H9 (cell line): ENCODE results near the gene GGA2. TPM values are rescaled to one million over a fixed set of nuclear protein-coding genes. Genes with fewer than 3 reads are reported as not detected.

ENCODE experiments used
- DNase-seq: peaks from one replicate; pipeline ENCODE4 v3.0.0-alpha.2; 2017
- H2AFZ ChIP-seq: one replicate; pipeline ENCODE4 v1.6.1; 2013; ENCODE audit warnings: mild to moderate bottlenecking, low read length, control low read depth, moderate library complexity
- H2AK5ac ChIP-seq: 2 replicates; pipeline ENCODE4 v1.6.1; 2013; ENCODE audit warnings: low read length, control low read depth, mixed read lengths; ENCODE audit not compliant: insufficient read length
- H2BK120ac ChIP-seq: one replicate; pipeline ENCODE4 v1.6.1; 2013; ENCODE audit warnings: low read depth, mild to moderate bottlenecking, low read length, control low read depth, inconsistent platforms; ENCODE audit not compliant: poor library complexity, severe bottlenecking
- H2BK12ac ChIP-seq: 2 replicates; pipeline ENCODE4 v1.6.1; 2013; ENCODE audit warnings: low read length, control low read depth, mixed read lengths, low read depth; ENCODE audit not compliant: insufficient read length
- H2BK15ac ChIP-seq: 2 replicates; pipeline ENCODE4 v1.6.1; 2013; ENCODE audit warnings: low read depth, low read length, control low read depth
- H2BK20ac ChIP-seq: one replicate; pipeline ENCODE4 v1.6.1; 2013; ENCODE audit warnings: low read depth, mild to moderate bottlenecking, low read length, control low read depth, inconsistent platforms; ENCODE audit not compliant: poor library complexity, severe bottlenecking
- H2BK5ac ChIP-seq: 2 replicates; pipeline ENCODE4 v1.6.1; 2013; ENCODE audit warnings: low read length, control low read depth, mixed read lengths; ENCODE audit not compliant: insufficient read length
- H3K14ac ChIP-seq: 2 replicates; pipeline ENCODE4 v1.6.1; 2013; ENCODE audit warnings: low read length, control low read depth; ENCODE audit not compliant: insufficient read depth
- H3K18ac ChIP-seq: 2 replicates; pipeline ENCODE4 v1.6.1; 2013; ENCODE audit warnings: low read depth, mild to moderate bottlenecking, mixed read lengths, low read length, control low read depth; ENCODE audit not compliant: insufficient read length
- H3K23ac ChIP-seq: 2 replicates; pipeline ENCODE4 v1.6.1; 2013; ENCODE audit warnings: low read length, control low read depth, mixed read lengths, low read depth; ENCODE audit not compliant: insufficient read length
- H3K23me2 ChIP-seq: 2 replicates; pipeline ENCODE4 v1.6.1; 2013; ENCODE audit warnings: low read depth, mild to moderate bottlenecking, mixed read lengths, low read length, control low read depth; ENCODE audit not compliant: insufficient read length, poor library complexity, severe bottlenecking
- H3K27ac ChIP-seq: 2 replicates; pipeline ENCODE4 v1.5.1; 2013; ENCODE audit warnings: low read length, control low read depth, mixed read lengths, low read depth; ENCODE audit not compliant: insufficient read length
- H3K27me3 ChIP-seq: 2 replicates; pipeline ENCODE4 v1.6.1; 2013; ENCODE audit warnings: low read length, control low read depth, inconsistent platforms; ENCODE audit not compliant: insufficient read depth
- H3K4ac ChIP-seq: 2 replicates; pipeline ENCODE4 v1.6.1; 2013; ENCODE audit warnings: low read depth, mild to moderate bottlenecking, control low read depth, inconsistent platforms, low read length, moderate library complexity
- H3K4me1 ChIP-seq: 2 replicates; pipeline ENCODE4 v1.6.1; 2013; ENCODE audit warnings: low read length, control low read depth, inconsistent platforms; ENCODE audit not compliant: insufficient read depth
- H3K4me2 ChIP-seq: 2 replicates; pipeline ENCODE4 v1.6.1; 2013; ENCODE audit warnings: low read length, control low read depth, mixed read lengths; ENCODE audit not compliant: insufficient read length, insufficient read depth
- H3K56ac ChIP-seq: 2 replicates; pipeline ENCODE4 v1.6.1; 2013; ENCODE audit warnings: low read depth, mild to moderate bottlenecking, mixed read lengths, low read length, control low read depth; ENCODE audit not compliant: insufficient read length
- H3K79me1 ChIP-seq: 2 replicates; pipeline ENCODE4 v1.6.1; 2013; ENCODE audit warnings: low read depth, mild to moderate bottlenecking, moderate library complexity, low read length, control low read depth, inconsistent platforms; ENCODE audit not compliant: insufficient read depth, poor library complexity, severe bottlenecking
- H3K79me2 ChIP-seq: 2 replicates; pipeline ENCODE4 v1.6.1; 2013; ENCODE audit warnings: low read length, control low read depth, inconsistent platforms; ENCODE audit not compliant: insufficient read depth
- H3K9ac ChIP-seq: 2 replicates; pipeline ENCODE4 v1.6.1; 2013; ENCODE audit warnings: low read length, control low read depth, mixed read lengths; ENCODE audit not compliant: insufficient read length; ENCODE audit errors: extremely low read depth
- H3K9me3 ChIP-seq: one replicate; pipeline ENCODE4 v1.6.1; 2013; ENCODE audit warnings: low read depth, low read length, inconsistent platforms; ENCODE audit not compliant: control insufficient read depth
- H3T11ph ChIP-seq: one replicate; pipeline ENCODE4 v1.6.1; 2013; ENCODE audit warnings: mild to moderate bottlenecking, low read length, control low read depth, inconsistent platforms
- H4K20me1 ChIP-seq: one replicate; pipeline ENCODE4 v1.6.1; 2013; ENCODE audit not compliant: control insufficient read depth, insufficient read length, insufficient read depth
- H4K5ac ChIP-seq: 2 replicates; pipeline ENCODE4 v1.6.1; 2013; ENCODE audit warnings: low read depth, mild to moderate bottlenecking, mixed read lengths, low read length, control low read depth; ENCODE audit not compliant: insufficient read length
- H4K8ac ChIP-seq: replicated peaks from 2 replicates; pipeline ENCODE4 v1.6.1; 2013; ENCODE audit warnings: low read length, control low read depth, mixed read lengths, low read depth; ENCODE audit not compliant: insufficient read length
- H4K91ac ChIP-seq: 2 replicates; pipeline ENCODE4 v1.6.1; 2013; ENCODE audit warnings: low read depth, mild to moderate bottlenecking, moderate library complexity, mixed read lengths, low read length, control low read depth; ENCODE audit not compliant: insufficient read length
- H3K27ac Mint-ChIP-seq, 3 experiments: 2 replicates in 2 of 3; 3 replicates in 1 of 3; pipeline ENCODE4 v1.8.0; 2020 to 2021; ENCODE audit warnings: mixed read lengths in 3 of 3, mild to moderate bottlenecking in 1 of 3, moderate library complexity in 1 of 3
- H3K27me3 Mint-ChIP-seq: 2 replicates; pipeline ENCODE4 v1.8.0; 2021; ENCODE audit warnings: low read depth, mild to moderate bottlenecking, moderate library complexity, mixed read lengths
- H3K36me3 Mint-ChIP-seq, 3 experiments: 2 replicates in 2 of 3; 3 replicates in 1 of 3; pipeline ENCODE4 v1.8.0; 2020 to 2021; ENCODE audit warnings: low read depth in 3 of 3, mixed read lengths in 3 of 3; ENCODE audit not compliant: insufficient read depth in 1 of 3
- H3K4me1 Mint-ChIP-seq, 2 experiments: 2 replicates each; pipeline ENCODE4 v1.8.0; 2020; ENCODE audit warnings: mixed read lengths in 2 of 2
- H3K4me3 Mint-ChIP-seq, 2 experiments: 2 replicates in 1 of 2; 3 replicates in 1 of 2; pipeline ENCODE4 v1.8.0; 2020 to 2021; ENCODE audit warnings: mild to moderate bottlenecking in 2 of 2, mixed read lengths in 2 of 2, moderate library complexity in 1 of 2
- H3K9me3 Mint-ChIP-seq, 2 experiments: 2 replicates in 1 of 2; 3 replicates in 1 of 2; pipeline ENCODE4 v1.8.0; 2020; ENCODE audit warnings: mild to moderate bottlenecking in 2 of 2, mixed read lengths in 2 of 2, moderate library complexity in 1 of 2
- CTCF ChIP-seq: fragments of 200-600 bp; sonication (generic); conservative IDR thresholded peaks from 3 replicates; pipeline ENCODE4 v1.8.0; 2021; ENCODE audit warnings: antibody characterized with exemption, mild to moderate bottlenecking
- WGBS: extraction: QIAGEN DNeasy Blood & Tissue Kit; methylation state at CpG from one replicate; pipeline ENCODE4 v1.1.7; 2013; ENCODE audit warnings: missing lambda C conversion rate, low lambda C conversion rate, mixed read lengths; ENCODE audit not compliant: insufficient read length; ENCODE audit errors: extremely low coverage; 5-methylcytosine and 5-hydroxymethylcytosine counted together
- total RNA-seq: library from RNA; stranded (reverse); gene quantifications from 2 replicates; pipeline ENCODE4 v1.2.1, GENCODE V29; 2021

GGA2 gene
- total RNA-seq, 1 experiment from 2014 or later = 143 TPM

DNA sequence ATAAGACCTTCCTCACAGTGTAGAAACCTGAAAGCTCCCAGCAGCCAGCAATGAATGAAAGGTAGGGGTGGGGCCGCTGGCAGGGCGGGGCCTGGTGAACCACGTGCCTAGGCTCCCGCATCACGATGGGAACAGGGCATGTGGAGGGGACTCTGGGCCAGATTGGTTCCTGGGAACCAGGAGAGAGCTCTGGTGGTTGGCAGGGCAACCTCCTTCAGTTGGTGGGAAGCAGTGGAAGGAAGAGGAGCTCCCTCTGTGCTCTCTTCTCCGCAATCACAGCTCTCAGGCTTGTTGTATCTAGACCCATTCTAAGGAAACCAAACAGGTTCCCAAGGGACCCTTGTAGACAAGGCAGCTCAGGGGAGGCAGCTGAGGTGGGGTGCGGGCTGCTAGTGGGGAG, 10.5 kb downstream of the GGA2 start:
- H3K23me2 ChIP-seq = no peaks in the 10 kb centered on the region
- no peak overlapping the region for H2BK5ac ChIP-seq
- H3T11ph ChIP-seq = no peak overlapping the region
- H3K4ac ChIP-seq = no peak overlapping the region
- peaks cover 17% of the 10 kb centered on the region; the same call in 1 of the 2 replicates for H3K79me2 ChIP-seq
- H4K20me1 ChIP-seq = no peaks in the 10 kb centered on the region
- H3K4me2 ChIP-seq = no peak overlapping the region
- WGBS = no CpG with 5 or more reads among the region's 7 CpGs
- no peak overlapping the region for H3K14ac ChIP-seq
- H3K23ac ChIP-seq = no peak overlapping the region
- H3K27ac ChIP-seq = no peak overlapping the region
- peak; percentile 73 for DNase-seq
- H3K18ac ChIP-seq = no peak overlapping the region
- H3K9me3 ChIP-seq = no peaks in the 10 kb centered on the region
- no peaks in the 10 kb centered on the region for H3K9me3 Mint-ChIP-seq
- no peaks in the 10 kb centered on the region for H3K27me3 ChIP-seq
- H2AFZ ChIP-seq = no peak overlapping the region
- H3K4me1 Mint-ChIP-seq = peaks cover 41 to 47% of the 10 kb centered on the region in 2 experiments
- no peak overlapping the region for H2AK5ac ChIP-seq
- H3K4me3 Mint-ChIP-seq = no peak overlapping the region
- no peak overlapping the region for H4K8ac ChIP-seq
- no peak overlapping the region for H3K9ac ChIP-seq
- no peak overlapping the region for H2BK20ac ChIP-seq
- no peak overlapping the region for H2BK12ac ChIP-seq
- H4K5ac ChIP-seq = no peak overlapping the region
- no peak overlapping the region for H4K91ac ChIP-seq
- H3K36me3 Mint-ChIP-seq = peaks cover 8 to 43% (median 36%) of the 10 kb centered on the region in 3 experiments; a peak in 6 of 7 replicates
- no peak overlapping the region for H3K56ac ChIP-seq
- peak overlapping the region; percentile 39 to 66 (median 65); a peak in 3 of 7 replicates for H3K27ac Mint-ChIP-seq
- peaks cover 7% of the 10 kb centered on the region for H3K79me1 ChIP-seq
- H2BK15ac ChIP-seq = no peak overlapping the region
- H3K4me1 ChIP-seq = no peaks in the 10 kb centered on the region
- TF ChIP-seq CTCF = no peak
- no peak overlapping the region for H2BK120ac ChIP-seq
- no peaks in the 10 kb centered on the region for H3K27me3 Mint-ChIP-seq
